GM10248 (cell line): Measurements from ENCODE around the gene UGCG.
"Not testable (repeated sequence)": the region's sequence is repeated elsewhere in the genome, so short reads cannot be mapped to it uniquely, and the experiment has no call there.

Experiments
- CTCF ChIA-PET: fragments of 300-600 bp; sonication (Branson Sonifier 250); formaldehyde crosslinking; extraction: SDS; loops from one replicate; lab custom pipeline; 2021; ENCODE audit warnings: antibody characterized with exemption; lab: Yijun Ruan, JAX
- POLR2A ChIA-PET: fragments of 350-650 bp; sonication (Branson Sonifier 250); formaldehyde crosslinking; extraction: SDS; loops from one replicate; lab custom pipeline; 2020; ENCODE audit warnings: antibody characterized with exemption; lab: Yijun Ruan, JAX
- DNase-seq: peaks from one replicate; pipeline ENCODE4 v3.0.0; 2012; ENCODE audit errors: extremely low spot score
- TF ChIP-seq, protein P1 (sequence below): IDR thresholded peaks from 2 replicates; pipeline ENCODE4 v1.5.1; 2012; ENCODE audit warnings: mild to moderate bottlenecking, low read depth; ENCODE audit errors: extremely low read depth, missing control alignments, control extremely low read depth

Gene UGCG

DNA sequence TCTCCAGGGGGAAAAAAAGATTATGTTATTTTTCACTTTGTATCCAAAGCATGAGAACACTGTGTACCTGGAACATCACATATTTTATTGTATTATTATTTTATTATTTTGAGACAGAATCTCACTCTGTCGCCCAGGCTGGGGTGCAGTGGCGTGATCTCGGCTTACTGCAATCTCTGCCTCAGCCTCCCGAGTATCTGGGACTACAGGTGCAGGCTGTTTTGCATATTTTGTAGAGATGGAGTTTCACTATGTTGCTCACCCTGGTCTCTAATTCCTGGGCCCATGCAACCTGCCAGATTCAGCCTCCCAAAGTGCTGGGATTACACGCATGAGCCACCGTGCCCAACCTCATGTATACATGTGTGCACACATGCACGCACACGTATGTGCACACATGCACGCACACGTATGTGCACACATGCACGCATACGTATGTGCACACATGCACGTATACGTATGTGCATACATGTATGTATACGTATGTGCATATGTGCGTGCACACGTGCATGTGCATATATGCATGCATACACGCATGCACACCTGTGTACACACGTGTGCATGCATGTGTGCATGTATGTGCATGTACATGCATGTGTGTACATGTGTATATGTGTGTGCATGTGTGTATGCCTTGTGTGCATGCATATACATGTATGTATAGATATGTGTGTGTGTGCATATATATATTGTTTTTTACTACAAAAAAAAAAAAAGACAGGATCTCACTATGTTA lies 9.5 kb upstream of the UGCG start:
- ChIA-PET POLR2A (no interaction called here), CTCF (no interaction called here)
- DNase-seq: no peak
- TF ChIP-seq, protein P1, sequence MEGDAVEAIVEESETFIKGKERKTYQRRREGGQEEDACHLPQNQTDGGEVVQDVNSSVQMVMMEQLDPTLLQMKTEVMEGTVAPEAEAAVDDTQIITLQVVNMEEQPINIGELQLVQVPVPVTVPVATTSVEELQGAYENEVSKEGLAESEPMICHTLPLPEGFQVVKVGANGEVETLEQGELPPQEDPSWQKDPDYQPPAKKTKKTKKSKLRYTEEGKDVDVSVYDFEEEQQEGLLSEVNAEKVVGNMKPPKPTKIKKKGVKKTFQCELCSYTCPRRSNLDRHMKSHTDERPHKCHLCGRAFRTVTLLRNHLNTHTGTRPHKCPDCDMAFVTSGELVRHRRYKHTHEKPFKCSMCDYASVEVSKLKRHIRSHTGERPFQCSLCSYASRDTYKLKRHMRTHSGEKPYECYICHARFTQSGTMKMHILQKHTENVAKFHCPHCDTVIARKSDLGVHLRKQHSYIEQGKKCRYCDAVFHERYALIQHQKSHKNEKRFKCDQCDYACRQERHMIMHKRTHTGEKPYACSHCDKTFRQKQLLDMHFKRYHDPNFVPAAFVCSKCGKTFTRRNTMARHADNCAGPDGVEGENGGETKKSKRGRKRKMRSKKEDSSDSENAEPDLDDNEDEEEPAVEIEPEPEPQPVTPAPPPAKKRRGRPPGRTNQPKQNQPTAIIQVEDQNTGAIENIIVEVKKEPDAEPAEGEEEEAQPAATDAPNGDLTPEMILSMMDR: no peak

GRCh38 chr9:111890334-111890733 lies 6.3 kb upstream of the UGCG start:
- ChIA-PET CTCF (no interaction called here), POLR2A (no interaction called here)
- no peak for DNase-seq
- TF ChIP-seq, protein P1: no peak

GRCh38 chr9:111890867-111891266 lies 5.7 kb upstream of the UGCG start:
- DNase-seq, POLR2A ChIA-PET: not testable (repeated sequence)
- CTCF ChIA-PET: interaction anchor here (2.0 kb wide), 1 partner anchor 184 kb away, joined by 7 read pairs; no protein-coding TSS in a partner anchor

- CTCF ChIA-PET: interaction anchor here (1.3 to 2.0 kb wide), 2 partner anchors 133 to 183 kb away, joined by 7 to 8 read pairs; no protein-coding TSS in a partner anchor
- DNase-seq: peak; percentile 36
- POLR2A ChIA-PET: no interaction called here
- TF ChIP-seq, protein P1: no peak
These were observed 4.6 kb upstream of the UGCG start for GRCh38 chr9:111891910-111892499.

DNA sequence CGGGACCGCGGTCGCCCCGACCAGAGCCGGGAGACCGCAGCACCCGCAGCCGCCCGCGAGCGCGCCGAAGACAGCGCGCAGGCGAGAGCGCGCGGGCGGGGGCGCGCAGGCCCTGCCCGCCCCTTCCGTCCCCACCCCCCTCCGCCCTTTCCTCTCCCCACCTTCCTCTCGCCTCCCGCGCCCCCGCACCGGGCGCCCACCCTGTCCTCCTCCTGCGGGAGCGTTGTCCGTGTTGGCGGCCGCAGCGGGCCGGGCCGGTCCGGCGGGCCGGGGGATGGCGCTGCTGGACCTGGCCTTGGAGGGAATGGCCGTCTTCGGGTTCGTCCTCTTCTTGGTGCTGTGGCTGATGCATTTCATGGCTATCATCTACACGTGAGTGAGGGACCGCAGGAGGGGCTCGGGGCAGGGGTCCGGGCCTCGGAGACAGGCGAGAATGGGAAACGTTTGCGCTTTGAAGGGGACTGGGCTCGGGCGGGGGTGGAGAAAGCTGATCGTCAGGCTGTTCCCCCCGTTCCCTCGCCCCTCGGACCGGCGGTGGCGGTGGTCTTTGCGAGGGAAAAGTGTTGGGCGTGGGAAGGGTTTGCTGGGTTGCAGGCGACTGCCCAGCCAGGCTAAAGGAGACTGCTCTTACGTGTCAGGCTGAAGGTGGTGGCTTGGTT lies 457 bp downstream of the UGCG start:
- TF ChIP-seq, protein P1: peak; percentile 40
- peak; percentile 34 for DNase-seq
- ChIA-PET POLR2A (interaction anchor here (0.6 to 1.0 kb wide), 3 partner anchors 12 to 172 kb away, joined by 3 to 4 read pairs (median 3); no protein-coding TSS in a partner anchor), CTCF (interaction anchor here (0.6 to 1.4 kb wide), 6 partner anchors 12 to 177 kb away, joined by 3 to 5 read pairs (median 3); no protein-coding TSS in a partner anchor)

DNA sequence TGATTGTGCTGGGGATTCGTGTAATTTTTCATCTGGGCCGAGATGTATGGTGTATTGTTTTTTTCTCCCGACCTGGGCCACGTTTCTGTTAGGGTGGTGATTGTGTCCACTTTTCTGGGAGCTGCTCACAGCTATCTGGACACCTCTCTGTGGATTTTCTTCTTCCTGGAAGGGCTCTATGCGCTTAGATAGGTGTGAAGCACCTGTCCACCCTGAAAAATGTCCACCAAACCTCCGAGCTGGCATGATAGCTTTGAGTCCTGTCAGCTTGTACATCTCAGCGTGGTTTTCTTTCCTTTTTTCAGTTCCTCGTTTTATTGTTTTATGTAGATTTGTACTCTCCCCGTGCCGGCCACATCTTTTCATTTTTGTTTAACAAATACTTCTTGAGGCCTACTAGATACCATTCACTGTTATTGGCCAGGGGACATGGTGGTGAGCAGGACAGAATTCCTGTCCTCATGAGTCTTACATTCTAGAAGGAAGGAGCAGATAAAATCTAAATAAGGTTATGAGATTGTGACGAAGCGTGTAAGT lies 1.1 kb downstream of the UGCG start:
- TF ChIP-seq, protein P1: no peak
- ChIA-PET POLR2A (no interaction called here), CTCF (interaction anchor here (0.6 to 1.4 kb wide), 5 partner anchors 18 to 177 kb away, joined by 3 to 5 read pairs (median 3); no protein-coding TSS in a partner anchor)
- peak; percentile 59 for DNase-seq
